ENCODE results near the gene TNNI2. TPM values are rescaled to one million over a fixed set of nuclear protein-coding genes. Genes with fewer than 3 reads are reported as not detected.

The TNNI2 gene
- total and polyA plus RNA-seq, 10 of the 15 experiments (the other 5 are each of a cell fraction or from before 2014, with no cell fraction given) = 0.14 to 0.79 (median 0.37) TPM; not detected in 4

DNA sequence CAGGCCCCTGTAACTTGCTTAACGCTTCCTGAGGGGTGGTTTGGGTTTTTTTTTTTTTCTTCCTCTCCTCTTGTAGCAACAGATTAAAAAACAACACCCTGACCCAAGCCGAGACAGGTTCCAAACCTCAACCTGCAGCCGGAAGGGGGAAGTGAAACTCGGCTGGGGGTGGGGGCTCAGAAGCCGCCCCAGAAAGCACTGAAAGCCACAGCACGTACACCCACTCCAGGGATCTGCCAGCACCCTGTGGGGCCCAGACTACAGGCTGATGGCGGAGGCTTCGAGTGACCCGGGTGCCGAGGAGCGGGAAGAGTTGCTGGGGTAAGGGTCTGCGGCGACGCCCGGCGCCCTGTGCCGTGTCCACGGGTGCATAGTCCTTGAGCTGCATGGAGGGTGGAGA, 14.1 kb downstream of the TNNI2 start, which contains the start of gene LSP1:
Gene LSP1 (plus strand): TSS at position 208 of the 400 bp plus-strand sequence. CDS start 61 bp downstream, at position 269.
- H3K4me3 ChIP-seq = peak within 1 kb of the TSS; percentile 96
- CTCF ChIA-PET = interaction anchor here (0.6 to 5.5 kb wide), 6 partner anchors 14 to 298 kb away, joined by 3 to 23 read pairs (median 4); partner anchors contain the start of gene TNNI2
- H3K79me2 ChIP-seq (ENCODE audit: control insufficient read depth, insufficient read depth, low read length) = peaks cover 57% of the 10 kb centered on the region
- under 1% methylated on average over 18 of the region's 18 CpGs for WGBS (ENCODE audit: insufficient coverage, insufficient replicate concordance, low lambda C conversion rate, missing lambda C conversion rate)
- no TSS peak for BruUV-seq (replicated peaks)
- H4K20me1 ChIP-seq (ENCODE audit: control insufficient read depth, insufficient read depth) = peaks cover 15% of the 10 kb centered on the region; the same call in 1 of the 2 replicates
- peak; percentile 57 for ATAC-seq
- intact Hi-C loops (cut with micrococcal nuclease; ENCODE audit: unreplicated experiment) (loop anchor here (5.0 kb wide), 2 partner anchors 529 to 549 kb away; partner anchors contain the start of gene TSSC4), in situ Hi-C loops (cut with MboI) (loop anchor here (5.0 to 10.0 kb wide), 2 partner anchors 529 to 1008 kb away; partner anchors contain the start of genes POLR2L and TSPAN4)
- H3K27ac ChIP-seq (ENCODE audit: control insufficient read depth, insufficient read depth) = peak within 1 kb of the TSS; percentile 99
- FAIRE-seq = peak; percentile 81
- peak within 1 kb of the TSS; percentile 100 for H3K4me2 ChIP-seq (ENCODE audit: control insufficient read depth, insufficient read depth)
- H2AFZ ChIP-seq (ENCODE audit: control insufficient read depth, low read depth, low read length) = peak within 1 kb of the TSS; percentile 35
- SMC1A ChIA-PET (ENCODE audit: uncharacterized antibody, unreplicated experiment) = interaction anchor here (1.2 to 2.6 kb wide), 3 partner anchors 10 to 149 kb away, joined by 3 to 7 read pairs (median 3); no protein-coding TSS in a partner anchor
- peak within 1 kb of the TSS; percentile 92 for H3K9ac ChIP-seq (ENCODE audit: control insufficient read depth, insufficient read depth, low read length)
- no peaks in the 10 kb centered on the region for H3K27me3 ChIP-seq (replicated peaks in 1 of 2; ENCODE audit: control insufficient read depth in 2 of 2, insufficient read depth in 2 of 2, low read length in 1 of 2)
- POLR2A ChIA-PET = interaction anchor here (0.9 kb wide), 1 partner anchor 95 kb away, joined by 3 read pairs; the partner anchor contains the start of gene MRPL23
- RAD21 ChIA-PET (ENCODE audit: unreplicated experiment) = interaction anchor here (1.2 to 1.4 kb wide), 2 partner anchors 14 to 83 kb away, joined by 3 to 5 read pairs; partner anchors contain the start of gene TNNI2
- DNase-seq (ENCODE audit: low read depth, low spot score) = peak; percentile 92
- H3K9me3 ChIP-seq (replicated peaks; ENCODE audit: control insufficient read depth, insufficient read depth, low read length) = no peaks in the 10 kb centered on the region
- peaks cover 1 to 3% of the 10 kb centered on the region in 2 experiments; a peak in 2 of 4 replicates for H3K36me3 ChIP-seq (ENCODE audit: control insufficient read depth in 2 of 2, insufficient read depth in 2 of 2, low read length in 1 of 2)
- H3K4me1 ChIP-seq (ENCODE audit: control insufficient read depth, insufficient read depth, low read length) = peaks cover 60% of the 10 kb centered on the region
- TF ChIP-seq, protein P1, sequence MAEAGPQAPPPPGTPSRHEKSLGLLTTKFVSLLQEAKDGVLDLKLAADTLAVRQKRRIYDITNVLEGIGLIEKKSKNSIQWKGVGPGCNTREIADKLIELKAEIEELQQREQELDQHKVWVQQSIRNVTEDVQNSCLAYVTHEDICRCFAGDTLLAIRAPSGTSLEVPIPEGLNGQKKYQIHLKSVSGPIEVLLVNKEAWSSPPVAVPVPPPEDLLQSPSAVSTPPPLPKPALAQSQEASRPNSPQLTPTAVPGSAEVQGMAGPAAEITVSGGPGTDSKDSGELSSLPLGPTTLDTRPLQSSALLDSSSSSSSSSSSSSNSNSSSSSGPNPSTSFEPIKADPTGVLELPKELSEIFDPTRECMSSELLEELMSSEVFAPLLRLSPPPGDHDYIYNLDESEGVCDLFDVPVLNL (IDR thresholded peaks at IDR 0.05; ENCODE audit: low read depth, low read length) = no peak
- TF ChIP-seq RB1 (IDR thresholded peaks at IDR 0.05; ENCODE audit: borderline replicate concordance) = 0 out of 2 replicates have a peak, but pooled peaks have one; percentile 25
- peak; percentile 37; the same call in 1 of the 2 replicates for TF ChIP-seq ZNF24 (IDR thresholded peaks at IDR 0.05)
- TF ChIP-seq CREM (IDR thresholded peaks at IDR 0.05; ENCODE audit: low read depth) = peak; percentile 93
- no peak for TF ChIP-seq WRNIP1 (IDR thresholded peaks at IDR 0.05; ENCODE audit: borderline replicate concordance, low read depth, low read length)
- TF ChIP-seq HCFC1 (IDR thresholded peaks at IDR 0.05; ENCODE audit: low read length) = no peak; the same call in 1 of the 2 replicates
- peak in 1 of 2 experiments; percentile 97; a peak in 2 of 4 replicates for TF ChIP-seq ETV6 (conservative IDR thresholded peaks at IDR 0.05 in 1 of 2, IDR thresholded peaks at IDR 0.05 in 1 of 2; ENCODE audit: borderline replicate concordance in 1 of 2, low read depth in 1 of 2)
- TF ChIP-seq, protein P2, sequence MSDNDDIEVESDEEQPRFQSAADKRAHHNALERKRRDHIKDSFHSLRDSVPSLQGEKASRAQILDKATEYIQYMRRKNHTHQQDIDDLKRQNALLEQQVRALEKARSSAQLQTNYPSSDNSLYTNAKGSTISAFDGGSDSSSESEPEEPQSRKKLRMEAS (IDR thresholded peaks at IDR 0.05; ENCODE audit: low read depth, low read length) = no peak; the same call in 1 of the 2 replicates
- TF ChIP-seq, protein P3, sequence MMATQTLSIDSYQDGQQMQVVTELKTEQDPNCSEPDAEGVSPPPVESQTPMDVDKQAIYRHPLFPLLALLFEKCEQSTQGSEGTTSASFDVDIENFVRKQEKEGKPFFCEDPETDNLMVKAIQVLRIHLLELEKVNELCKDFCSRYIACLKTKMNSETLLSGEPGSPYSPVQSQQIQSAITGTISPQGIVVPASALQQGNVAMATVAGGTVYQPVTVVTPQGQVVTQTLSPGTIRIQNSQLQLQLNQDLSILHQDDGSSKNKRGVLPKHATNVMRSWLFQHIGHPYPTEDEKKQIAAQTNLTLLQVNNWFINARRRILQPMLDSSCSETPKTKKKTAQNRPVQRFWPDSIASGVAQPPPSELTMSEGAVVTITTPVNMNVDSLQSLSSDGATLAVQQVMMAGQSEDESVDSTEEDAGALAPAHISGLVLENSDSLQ (IDR thresholded peaks at IDR 0.05) = 0 out of 2 replicates have a peak, but pooled peaks have one; percentile 28
- TF ChIP-seq POLR2AphosphoS2 (IDR thresholded peaks at IDR 0.05; ENCODE audit: low read depth, low read length) = no peak; the same call in 1 of the 2 replicates
- TF ChIP-seq, protein P4, sequence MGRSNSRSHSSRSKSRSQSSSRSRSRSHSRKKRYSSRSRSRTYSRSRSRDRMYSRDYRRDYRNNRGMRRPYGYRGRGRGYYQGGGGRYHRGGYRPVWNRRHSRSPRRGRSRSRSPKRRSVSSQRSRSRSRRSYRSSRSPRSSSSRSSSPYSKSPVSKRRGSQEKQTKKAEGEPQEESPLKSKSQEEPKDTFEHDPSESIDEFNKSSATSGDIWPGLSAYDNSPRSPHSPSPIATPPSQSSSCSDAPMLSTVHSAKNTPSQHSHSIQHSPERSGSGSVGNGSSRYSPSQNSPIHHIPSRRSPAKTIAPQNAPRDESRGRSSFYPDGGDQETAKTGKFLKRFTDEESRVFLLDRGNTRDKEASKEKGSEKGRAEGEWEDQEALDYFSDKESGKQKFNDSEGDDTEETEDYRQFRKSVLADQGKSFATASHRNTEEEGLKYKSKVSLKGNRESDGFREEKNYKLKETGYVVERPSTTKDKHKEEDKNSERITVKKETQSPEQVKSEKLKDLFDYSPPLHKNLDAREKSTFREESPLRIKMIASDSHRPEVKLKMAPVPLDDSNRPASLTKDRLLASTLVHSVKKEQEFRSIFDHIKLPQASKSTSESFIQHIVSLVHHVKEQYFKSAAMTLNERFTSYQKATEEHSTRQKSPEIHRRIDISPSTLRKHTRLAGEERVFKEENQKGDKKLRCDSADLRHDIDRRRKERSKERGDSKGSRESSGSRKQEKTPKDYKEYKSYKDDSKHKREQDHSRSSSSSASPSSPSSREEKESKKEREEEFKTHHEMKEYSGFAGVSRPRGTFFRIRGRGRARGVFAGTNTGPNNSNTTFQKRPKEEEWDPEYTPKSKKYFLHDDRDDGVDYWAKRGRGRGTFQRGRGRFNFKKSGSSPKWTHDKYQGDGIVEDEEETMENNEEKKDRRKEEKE (IDR thresholded peaks at IDR 0.05) = no peak
- TF ChIP-seq ZNF274 (IDR thresholded peaks at IDR 0.05; ENCODE audit: insufficient read depth, insufficient read length) = no peak
- 0 out of 2 replicates have a peak, but pooled peaks have one; percentile 31 for TF ChIP-seq TARDBP (IDR thresholded peaks at IDR 0.05; ENCODE audit: borderline replicate concordance)
- no peak for TF ChIP-seq SIX5 (IDR thresholded peaks at IDR 0.05; ENCODE audit: low read depth, low read length, severe bottlenecking)
